Right renal cortex interstitium (tissue), 3 donors: ENCODE data around the gene LARP4B. TPM values are rescaled to one million over a fixed set of nuclear protein-coding genes. Genes with fewer than 3 reads are reported as not detected.

ENCODE experiments used
- DNase-seq, 3 donors: peaks; one replicate each; pipeline ENCODE4 v3.0.0-alpha.2; 2013; ENCODE audit warnings: low read depth in 3 of 3, low spot score in 2 of 3
- polyA plus RNA-seq, 3 donors: library from polyadenylated mRNA; unstranded; fragments of 120-200 nt; gene quantifications; one replicate each; pipeline ENCODE4 v1.2.1, GENCODE V29; 2013; ENCODE audit not compliant: insufficient read length in 3 of 3

The LARP4B gene
- polyA plus RNA-seq, 3 donors = 36.5 to 39.6 (median 39.3) TPM

GRCh38 chr10:790821-791551, 140.5 kb downstream of the LARP4B start:
- no peak for DNase-seq

GRCh38 chr10:789831-790701, 141.4 kb downstream of the LARP4B start:
- DNase-seq = no peak

DNA sequence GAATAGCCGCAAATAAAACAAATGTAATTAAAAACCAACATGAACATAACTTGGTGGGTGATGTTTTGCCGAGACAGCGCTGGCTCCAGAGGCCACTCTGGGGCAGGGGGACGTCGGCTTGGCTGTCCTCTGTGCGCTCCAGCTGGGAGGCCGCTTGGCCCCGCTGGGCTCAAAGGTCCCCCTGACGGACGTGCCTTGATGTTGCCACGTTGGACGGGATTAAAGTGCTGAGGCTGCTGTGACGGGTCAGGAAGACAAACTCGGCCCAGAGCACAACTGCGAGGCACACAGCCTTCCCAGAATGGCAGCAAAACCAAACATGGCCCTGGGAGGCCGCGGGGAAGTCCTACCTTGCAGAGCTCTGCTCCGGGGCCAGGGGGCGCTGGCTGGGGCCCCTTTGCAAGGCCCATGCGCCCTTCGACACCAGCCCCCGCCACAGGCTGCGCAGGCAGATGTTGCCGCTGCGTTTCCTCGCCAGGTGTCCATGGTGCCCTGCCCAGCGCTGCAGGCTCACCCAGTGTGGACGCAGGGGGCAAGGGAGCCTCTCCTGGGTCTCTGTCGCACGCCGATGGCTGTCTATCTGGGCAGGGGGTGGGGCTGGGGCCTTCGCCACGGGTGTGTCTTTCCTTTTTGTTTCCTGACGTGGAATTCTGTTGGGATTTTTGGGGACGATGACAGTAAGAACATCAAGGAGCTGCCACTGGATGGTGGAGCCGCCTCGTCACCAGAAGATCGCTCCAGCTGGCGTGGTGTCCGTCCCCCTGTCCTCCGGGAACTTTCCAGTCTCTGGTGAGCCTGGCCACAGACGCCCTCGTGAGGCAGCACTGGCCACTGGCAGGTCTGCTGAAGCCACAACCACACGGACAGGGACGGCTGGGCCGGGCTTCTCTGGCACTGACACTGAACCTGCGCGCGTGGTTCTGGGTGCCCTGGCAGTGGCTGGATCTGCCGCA, 142.4 kb downstream of the LARP4B start:
- DNase-seq = peak in 1 of 3 donors; percentile 60

DNA sequence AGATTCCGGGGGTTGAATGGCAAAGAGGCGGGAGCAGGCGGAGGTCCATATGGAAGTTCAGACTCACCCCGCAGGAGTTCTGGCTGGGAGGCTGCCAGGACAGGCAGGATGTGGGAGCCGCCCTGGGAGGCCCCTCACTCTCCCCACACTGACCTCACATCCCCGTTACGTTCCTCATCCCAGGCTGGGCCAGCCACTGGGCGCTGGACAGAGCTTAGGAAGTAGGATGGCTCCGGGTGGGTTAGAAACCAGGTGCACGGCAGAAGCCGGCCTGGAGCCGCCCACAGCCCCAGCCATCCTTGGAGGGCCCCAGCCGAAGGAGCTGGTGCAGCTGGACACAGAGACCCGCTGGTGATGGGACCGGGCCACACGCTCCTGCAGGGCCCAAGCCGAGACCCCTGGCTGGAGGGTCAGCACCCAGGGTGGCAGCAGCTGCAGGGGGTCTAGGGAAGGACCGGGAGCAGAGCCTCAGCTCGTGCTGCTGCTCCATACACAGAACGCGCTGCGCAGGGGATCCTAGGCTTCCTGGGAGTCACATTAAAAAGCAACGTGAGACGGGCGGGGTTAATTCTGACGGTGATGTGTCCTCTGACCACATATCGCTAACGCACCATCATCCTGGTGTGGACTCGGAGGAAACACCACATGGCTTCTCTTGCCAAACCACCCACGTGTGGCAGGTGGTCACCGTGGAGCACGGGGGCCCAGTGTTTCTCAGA, 143.4 kb downstream of the LARP4B start:
- no peak for DNase-seq

DNA sequence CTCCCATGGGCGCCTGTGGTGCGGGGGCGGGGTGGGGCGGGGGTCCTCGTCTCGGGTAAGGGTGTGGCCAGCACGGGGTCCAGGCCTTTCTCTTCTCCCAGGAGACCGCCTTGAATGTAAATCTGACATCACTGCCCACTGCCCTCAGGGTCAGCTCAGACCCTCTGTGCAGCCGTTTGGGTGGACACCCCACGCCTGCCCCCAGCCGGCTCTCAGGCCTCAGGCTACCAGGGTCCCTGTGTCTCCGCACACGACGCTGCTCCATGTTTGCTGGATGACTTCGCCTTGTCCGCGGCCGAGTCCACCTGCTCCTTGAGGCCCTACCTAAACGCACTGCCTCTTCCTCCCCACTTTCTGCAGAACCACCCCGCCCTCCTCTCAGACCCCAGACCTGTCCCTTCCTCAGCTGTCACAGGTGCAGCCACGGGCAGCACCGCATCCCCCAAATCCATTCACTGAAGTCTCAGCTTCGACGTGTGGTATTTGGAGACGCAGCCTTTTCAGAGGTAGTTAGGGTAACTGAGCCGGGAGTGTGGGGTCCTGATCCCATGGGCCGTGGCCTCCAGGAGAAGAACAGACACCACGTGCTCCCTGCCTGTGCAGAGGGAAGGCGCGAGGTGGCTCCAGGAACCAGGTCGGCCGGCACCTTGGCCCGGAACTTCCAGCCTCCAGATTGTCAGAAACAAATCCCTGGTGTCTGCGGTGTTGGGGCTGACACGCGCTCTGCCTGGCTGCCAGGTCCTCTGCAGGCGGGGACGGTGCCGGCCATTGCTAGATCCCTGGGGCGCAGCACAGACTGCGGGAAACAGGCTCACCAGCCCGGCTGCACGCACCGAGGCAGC, 144.7 kb downstream of the LARP4B start:
- DNase-seq = no peak

GRCh38 chr10:785861-786214, 145.7 kb downstream of the LARP4B start:
- no peak for DNase-seq

DNA sequence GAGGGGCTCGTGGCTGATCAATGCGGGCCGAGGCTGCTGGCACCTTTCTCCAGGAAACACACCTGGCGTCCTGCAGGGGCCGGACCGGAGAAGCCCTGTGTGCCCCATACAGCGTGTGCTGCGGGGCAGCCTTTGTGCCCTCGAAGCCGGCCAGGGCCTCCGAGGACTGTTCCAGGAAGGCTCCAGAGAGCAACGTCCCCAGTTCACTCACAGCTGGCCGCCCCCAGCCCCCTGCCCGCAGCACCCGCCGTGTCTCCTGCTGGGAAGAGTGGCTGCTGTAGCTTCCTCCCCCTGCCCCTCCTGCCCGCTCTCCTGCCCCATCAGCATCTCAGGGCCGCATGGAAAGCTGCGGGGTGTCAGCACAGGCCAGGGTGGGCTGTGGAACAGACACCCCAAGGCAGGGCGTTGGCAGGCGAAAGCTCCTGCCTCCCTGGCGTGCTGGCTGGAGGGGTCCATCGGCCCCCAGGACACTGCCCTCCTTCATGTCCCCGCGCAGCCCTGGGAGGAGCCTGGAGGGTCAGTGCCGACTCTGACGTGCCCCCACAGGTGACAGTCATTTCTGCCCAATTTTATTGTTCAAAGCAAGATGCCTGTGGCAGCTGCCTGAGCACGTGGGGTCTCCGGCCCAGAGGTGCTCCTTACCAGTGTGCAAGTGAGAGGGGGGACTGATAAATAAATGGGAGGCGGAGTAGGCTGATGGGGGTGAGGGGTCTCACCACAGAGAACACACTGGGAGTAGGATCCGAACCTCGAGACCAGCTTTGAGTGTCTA, 146.2 kb downstream of the LARP4B start:
- no peak for DNase-seq

GRCh38 chr10:784403-785088, 147.0 kb downstream of the LARP4B start:
- peak in 1 of 3 donors; percentile 40 for DNase-seq

- no peak for DNase-seq
Measured at GRCh38 chr10:782751-783648, 148.5 kb downstream of the LARP4B start.

DNA sequence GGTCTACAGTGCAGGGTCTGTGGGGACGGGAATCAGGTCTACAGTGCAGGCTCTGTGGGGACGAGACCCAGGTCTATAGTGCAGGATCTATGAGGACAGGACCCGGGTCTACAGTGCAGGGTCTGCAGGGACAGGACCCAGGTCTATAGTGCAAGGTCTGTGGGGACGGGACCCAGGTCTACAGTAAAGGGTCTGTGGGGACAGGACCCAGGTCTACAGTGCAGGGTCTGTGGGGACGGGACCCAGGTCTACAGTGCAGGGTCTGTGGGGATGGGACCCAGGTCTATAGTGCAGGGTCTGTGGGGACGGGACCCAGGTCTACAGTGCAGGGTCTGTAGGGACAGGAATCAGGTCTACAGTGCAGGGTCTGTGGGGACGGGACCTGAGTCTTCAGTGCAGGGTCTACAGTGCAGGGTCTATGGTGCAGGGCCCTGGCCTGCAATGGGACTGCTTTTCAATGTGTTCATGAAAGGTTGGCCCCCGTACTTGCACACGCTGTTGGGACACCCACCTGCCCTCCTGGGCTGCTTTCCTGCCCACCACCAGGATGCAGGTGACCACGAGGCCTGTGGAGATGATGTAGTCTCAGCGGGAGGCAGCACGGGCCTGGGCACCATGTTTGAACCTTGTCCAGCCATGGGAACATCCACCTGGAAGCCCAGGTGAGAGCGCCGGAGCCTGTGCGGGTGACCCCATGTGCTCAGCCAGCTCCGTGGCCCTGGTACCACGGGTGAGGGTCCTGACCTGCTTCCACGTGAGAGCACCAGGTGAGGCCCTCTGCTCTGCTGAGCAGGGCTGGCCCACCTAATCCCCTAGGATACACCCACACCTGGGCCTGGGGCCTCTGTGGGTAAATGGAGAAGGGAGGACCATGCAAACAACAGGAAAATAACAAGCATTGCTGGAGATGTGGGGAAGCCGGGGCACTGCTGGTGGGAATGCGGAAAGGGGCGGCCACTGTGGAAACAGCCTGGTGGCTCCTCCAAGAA, 150.7 kb downstream of the LARP4B start:
- no peak for DNase-seq

- no peak for DNase-seq
Measured at GRCh38 chr10:778626-779330, 152.7 kb downstream of the LARP4B start.

DNA sequence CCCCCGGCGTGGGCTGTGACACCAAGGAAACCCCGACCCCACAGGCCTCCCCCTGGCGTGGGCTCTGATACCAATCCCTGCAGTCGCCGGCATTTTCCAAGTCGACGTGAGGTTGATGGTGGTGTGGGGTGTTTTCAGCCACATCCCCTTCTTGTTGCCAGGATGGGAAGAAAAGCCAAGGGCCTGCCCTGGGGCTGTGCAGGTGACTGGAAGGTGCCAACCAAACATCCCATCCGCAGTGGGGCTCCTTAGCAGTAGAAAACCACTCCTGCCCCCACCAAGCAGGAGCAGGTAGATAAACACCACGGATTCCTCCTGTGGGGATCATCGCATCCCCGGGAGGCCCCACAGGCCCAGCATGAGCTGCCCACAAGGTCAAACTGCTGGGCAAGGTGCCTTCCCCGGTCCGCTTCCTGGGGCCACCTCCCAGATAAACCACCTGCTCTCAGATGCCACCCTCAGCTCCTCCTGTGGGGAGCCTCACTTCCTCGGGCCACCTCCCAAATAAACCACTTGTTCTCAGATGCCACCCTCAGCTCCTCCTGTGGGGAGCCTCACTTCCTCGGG, 153.5 kb downstream of the LARP4B start:
- no peak for DNase-seq

GRCh38 chr10:776772-777171, 154.7 kb downstream of the LARP4B start:
- DNase-seq = no peak

- no peak for DNase-seq
Measured at GRCh38 chr10:775245-776075, 156.0 kb downstream of the LARP4B start.
